Measurements from ENCODE around the gene MOCOS. TPM values are rescaled to one million over a fixed set of nuclear protein-coding genes. Genes with fewer than 3 reads are reported as not detected.

The MOCOS gene
- total RNA-seq, 1 experiment from 2014 or later: 12.1 TPM

GRCh38 chr18:36153203-36153602, 34.1 kb upstream of the MOCOS start (continued):
- TF ChIP-seq ZBTB33 (IDR thresholded peaks at IDR 0.05; ENCODE audit: extremely low read depth, insufficient replicate concordance, low read length) (no peak), YY1 (IDR thresholded peaks at IDR 0.05; ENCODE audit: extremely low read depth, insufficient replicate concordance, low read depth, low read length) (no peak), CTCF (IDR thresholded peaks at IDR 0.05 in 2 of 3, conservative IDR thresholded peaks at IDR 0.05 in 1 of 3; ENCODE audit: borderline replicate concordance in 1 of 3, insufficient read depth in 1 of 3, low read depth in 2 of 3, low read length in 2 of 3) (no peak)

- Histone ChIP-seq H3K9me2 (ENCODE audit: insufficient read depth) (no peaks in the 10 kb centered on the region), H2AFZ (ENCODE audit: low read depth, low read length, poor library complexity, severe bottlenecking) (no peak overlapping the region), H3K27ac (ENCODE audit: low read depth, low read length) (no peak overlapping the region), H3K9me3 (ENCODE audit: control insufficient read depth in 1 of 2, insufficient read depth in 1 of 2, low read depth in 1 of 2, low read length in 2 of 2) (no peaks in the 10 kb centered on the region), H4K20me1 (ENCODE audit: insufficient read depth) (no peaks in the 10 kb centered on the region), H3K4me2 (ENCODE audit: low read length) (no peak overlapping the region), H3K27me3 (ENCODE audit: insufficient read depth, low read length) (no peaks in the 10 kb centered on the region), H3K4me1 (ENCODE audit: control insufficient read depth in 1 of 2, insufficient read depth in 2 of 2, low read length in 2 of 2) (no peaks in the 10 kb centered on the region), H3K4me3 (replicated peaks in 1 of 2; ENCODE audit: low read depth in 1 of 2, low read length in 2 of 2) (no peak overlapping the region), H3K79me2 (ENCODE audit: insufficient read depth, low read length) (peaks cover 10% of the 10 kb centered on the region; the same call in 1 of the 2 replicates), H3K9ac (ENCODE audit: low read length) (no peak overlapping the region), H3K36me3 (ENCODE audit: control insufficient read depth in 1 of 2, insufficient read depth in 2 of 2, low read length in 2 of 2) (peaks cover 57 to 65% of the 10 kb centered on the region in 2 experiments)
- no peak for ATAC-seq
- no peak for DNase-seq (ENCODE audit: low read depth, low spot score)
- ChIA-PET POLR2A (no interaction called here), RAD21 (ENCODE audit: low non-redundant PET in 1 of 2, low total read pairs in 2 of 2, uncharacterized antibody in 2 of 2, unreplicated experiment in 2 of 2) (no interaction called here), CTCF (no interaction called here)
- BruUV-seq (replicated peaks): no TSS peak
- intact Hi-C loops (cut with micrococcal nuclease): no loop called here
- TF ChIP-seq REST (IDR thresholded peaks at IDR 0.05; ENCODE audit: low read depth) (no peak), FOSL1 (IDR thresholded peaks at IDR 0.05; ENCODE audit: low read depth) (no peak), RAD21 (IDR thresholded peaks at IDR 0.05; ENCODE audit: low read depth) (no peak), SRF (IDR thresholded peaks at IDR 0.05; ENCODE audit: low read depth) (no peak), SIN3A (IDR thresholded peaks at IDR 0.05; ENCODE audit: low read depth) (no peak), ZBTB33 (IDR thresholded peaks at IDR 0.05; ENCODE audit: extremely low read depth, insufficient replicate concordance, low read length) (no peak), EGR1 (IDR thresholded peaks at IDR 0.05; ENCODE audit: low read depth) (no peak), POLR2AphosphoS5 (IDR thresholded peaks at IDR 0.05; ENCODE audit: low read depth, low read length) (no peak), CTCF (IDR thresholded peaks at IDR 0.05 in 2 of 3, conservative IDR thresholded peaks at IDR 0.05 in 1 of 3; ENCODE audit: borderline replicate concordance in 1 of 3, insufficient read depth in 1 of 3, low read depth in 2 of 3, low read length in 2 of 3) (no peak), CBX3 (IDR thresholded peaks at IDR 0.05; ENCODE audit: low read depth) (no peak)
Measured at GRCh38 chr18:36153771-36154170, 33.5 kb upstream of the MOCOS start.
